GM23338 (cell line): ENCODE data around the gene HOXC12. TPM values are rescaled to one million over a fixed set of nuclear protein-coding genes. Genes with fewer than 3 reads are reported as not detected.

Experiments
- ATAC-seq: fragments of 200-7000 bp; cut with Tn5 transposase; 3 replicates; pipeline ENCODE4 v1.9.1; 2020
- DNase-seq: peaks from one replicate; pipeline ENCODE4 v3.0.0-alpha.2; 2015; ENCODE audit warnings: low spot score
- H2AFZ ChIP-seq: fragments of 200-600 bp; sonication (generic); 2 replicates; pipeline ENCODE4 v1.8.0; 2016; ENCODE audit warnings: antibody characterized with exemption, mild to moderate bottlenecking, moderate library complexity
- H3F3A ChIP-seq: fragments of 200-600 bp; sonication (generic); replicated peaks from 2 replicates; pipeline ENCODE4 v1.8.0; 2017; ENCODE audit warnings: antibody characterized with exemption, mixed run types, low read depth
- H3K27ac ChIP-seq: fragments of 200-600 bp; sonication (generic); 2 replicates; pipeline ENCODE4 v1.6.1; 2016; ENCODE audit warnings: low read depth
- H3K27me3 ChIP-seq: fragments of 200-600 bp; sonication (generic); 2 replicates; pipeline ENCODE4 v1.8.0; 2016; ENCODE audit warnings: mild to moderate bottlenecking, mixed run types, moderate library complexity; ENCODE audit not compliant: insufficient read depth
- H3K36me3 ChIP-seq: fragments of 200-600 bp; sonication (generic); 2 replicates; pipeline ENCODE4 v1.8.0; 2016; ENCODE audit warnings: mild to moderate bottlenecking; ENCODE audit not compliant: insufficient read depth
- H3K4me1 ChIP-seq: fragments of 200-600 bp; sonication (generic); 2 replicates; pipeline ENCODE4 v1.8.0; 2016; ENCODE audit warnings: mild to moderate bottlenecking, moderate library complexity; ENCODE audit not compliant: insufficient read depth
- H3K4me2 ChIP-seq: fragments of 200-600 bp; sonication (generic); 2 replicates; pipeline ENCODE4 v1.7.1; 2017; ENCODE audit warnings: mixed run types
- H3K4me3 ChIP-seq: fragments of 200-600 bp; sonication (generic); 2 replicates; pipeline ENCODE4 v1.6.1; 2016; ENCODE audit warnings: mixed run types
- H3K79me2 ChIP-seq: fragments of 200-600 bp; sonication (generic); replicated peaks from 2 replicates; pipeline ENCODE4 v1.8.0; 2017; ENCODE audit warnings: mild to moderate bottlenecking; ENCODE audit not compliant: insufficient read depth
- H3K9me2 ChIP-seq: fragments of 200-600 bp; sonication (generic); 2 replicates; pipeline ENCODE4 v1.8.0; 2017; ENCODE audit not compliant: insufficient read depth
- H4K20me1 ChIP-seq: fragments of 200-600 bp; sonication (generic); replicated peaks from 2 replicates; pipeline ENCODE4 v1.8.0; 2017; ENCODE audit warnings: mild to moderate bottlenecking; ENCODE audit not compliant: insufficient read depth
- H3K27ac Mint-ChIP-seq: 2 replicates; pipeline ENCODE4 v1.8.0; 2020; ENCODE audit warnings: inconsistent platforms, mild to moderate bottlenecking, moderate library complexity, mixed read lengths
- H3K27me3 Mint-ChIP-seq: 3 replicates; pipeline ENCODE4 v1.8.0; 2022; ENCODE audit warnings: low read depth, mild to moderate bottlenecking, moderate library complexity, mixed read lengths, inconsistent platforms; ENCODE audit not compliant: insufficient read depth, poor library complexity
- H3K36me3 Mint-ChIP-seq: 3 replicates; pipeline ENCODE4 v1.8.0; 2021; ENCODE audit warnings: low read depth, mild to moderate bottlenecking, inconsistent platforms, moderate library complexity, mixed read lengths
- H3K4me1 Mint-ChIP-seq: 3 replicates; pipeline ENCODE4 v1.8.0; 2020; ENCODE audit warnings: mild to moderate bottlenecking, inconsistent platforms, mixed read lengths
- H3K4me3 Mint-ChIP-seq: 3 replicates; pipeline ENCODE4 v1.8.0; 2021; ENCODE audit warnings: moderate library complexity, mild to moderate bottlenecking, inconsistent platforms, mixed read lengths
- H3K9me3 Mint-ChIP-seq: 3 replicates; pipeline ENCODE4 v1.8.0; 2020; ENCODE audit warnings: moderate library complexity, mild to moderate bottlenecking, inconsistent platforms, mixed read lengths
- EZH2 ChIP-seq: fragments of 200-600 bp; sonication (generic); IDR thresholded peaks from one replicate; pipeline ENCODE4 v1.8.0; 2017; ENCODE audit warnings: antibody characterized with exemption, mild to moderate bottlenecking, low read depth; ENCODE audit not compliant: unreplicated experiment
- EZH2phosphoT487 ChIP-seq: fragments of 200-600 bp; sonication (generic); IDR thresholded peaks from one replicate; pipeline ENCODE4 v1.8.1; 2018; ENCODE audit warnings: antibody characterized with exemption; ENCODE audit not compliant: unreplicated experiment
- POLR2AphosphoS5 ChIP-seq: IDR thresholded peaks from 2 replicates; pipeline ENCODE4 v1.6.1; 2016; ENCODE audit warnings: antibody characterized with exemption, low read depth
- STAT1 ChIP-seq: IDR thresholded peaks from one replicate; pipeline ENCODE4 v1.6.1; 2016; ENCODE audit warnings: antibody characterized with exemption; ENCODE audit not compliant: unreplicated experiment
- polyA plus RNA-seq: library from polyadenylated mRNA; unstranded; fragments of >200 nt; fragmentation: Nextera tagmentation; extraction: Ambion mirVana; gene quantifications from 2 replicates; pipeline ENCODE4 v1.2.1, GENCODE V29; 2016
- total RNA-seq: library from RNA; depleted of rRNA; stranded (reverse); fragments of >200 nt; shearing (Covaris generic); gene quantifications from 2 replicates; pipeline ENCODE4 v1.2.3, GENCODE V29; 2014

Gene HOXC12
- total and polyA plus RNA-seq, 2 experiments from 2014 or later = not detected

- ATAC-seq (no peak), DNase-seq (no peak)
- Histone ChIP-seq H2AFZ (no peak overlapping the region), H3K4me3 (no peak overlapping the region), H3K4me1 (peaks cover 17% of the 10 kb centered on the region), H3K9me2 (no peaks in the 10 kb centered on the region), H3K79me2 (no peaks in the 10 kb centered on the region), H3K36me3 (no peaks in the 10 kb centered on the region; the same call in 1 of the 2 replicates), H3K27me3 (peaks cover 100% of the 10 kb centered on the region), H4K20me1 (peaks cover 59% of the 10 kb centered on the region), H3K27ac (no peak overlapping the region), H3F3A (peaks cover 43% of the 10 kb centered on the region), H3K4me2 (no peak overlapping the region)
- TF ChIP-seq EZH2 (peak; percentile 15), EZH2phosphoT487 (peak; percentile 38), STAT1 (no peak)
- no peaks in the 10 kb centered on the region for H3K36me3 Mint-ChIP-seq
- peaks cover 99% of the 10 kb centered on the region for H3K27me3 Mint-ChIP-seq
- H3K4me1 Mint-ChIP-seq = peaks cover 17% of the 10 kb centered on the region
- H3K27ac Mint-ChIP-seq = no peak overlapping the region
- no peak overlapping the region for H3K4me3 Mint-ChIP-seq
- H3K9me3 Mint-ChIP-seq = no peaks in the 10 kb centered on the region; the same call in 1 of the 3 replicates
These were observed 15.0 kb downstream of the HOXC12 start for GRCh38 chr12:53969588-53970259.

GRCh38 chr12:53970451-53970850 lies 15.7 kb downstream of the HOXC12 start:
- H3K4me1 Mint-ChIP-seq = peaks cover 19% of the 10 kb centered on the region

GRCh38 chr12:53971129-53971528 lies 16.4 kb downstream of the HOXC12 start:
- no peaks in the 10 kb centered on the region; the same call in 1 of the 2 replicates for H3K36me3 ChIP-seq
- H3K27ac ChIP-seq = no peak overlapping the region
- H2AFZ ChIP-seq = no peak overlapping the region
- Mint-ChIP-seq H3K4me3 (no peak overlapping the region), H3K9me3 (no peaks in the 10 kb centered on the region; the same call in 1 of the 3 replicates), H3K36me3 (no peaks in the 10 kb centered on the region), H3K27ac (no peak overlapping the region), H3K27me3 (peaks cover 99% of the 10 kb centered on the region), H3K4me1 (peaks cover 21% of the 10 kb centered on the region)
- ATAC-seq = no peak
- no peak for TF ChIP-seq STAT1
- TF ChIP-seq EZH2phosphoT487 = no peak
- peak; percentile 79 for TF ChIP-seq EZH2
- DNase-seq = no peak
- H3K4me3 ChIP-seq = no peak overlapping the region
- H3K4me2 ChIP-seq = no peak overlapping the region
- H3K9me2 ChIP-seq = no peaks in the 10 kb centered on the region
- H3K27me3 ChIP-seq = peaks cover 100% of the 10 kb centered on the region
- H3K4me1 ChIP-seq = peaks cover 13% of the 10 kb centered on the region; the same call in 1 of the 2 replicates
- peaks cover 51% of the 10 kb centered on the region for H4K20me1 ChIP-seq
- H3K79me2 ChIP-seq = no peaks in the 10 kb centered on the region
- H3F3A ChIP-seq = peaks cover 36% of the 10 kb centered on the region

More at GRCh38 chr12:53970451-53970850, 15.7 kb downstream of the HOXC12 start:
- Histone ChIP-seq H3K79me2 (no peaks in the 10 kb centered on the region), H4K20me1 (peaks cover 52% of the 10 kb centered on the region), H3K27me3 (peaks cover 100% of the 10 kb centered on the region), H3K36me3 (no peaks in the 10 kb centered on the region; the same call in 1 of the 2 replicates), H3K27ac (no peak overlapping the region), H3K9me2 (no peaks in the 10 kb centered on the region), H3F3A (peaks cover 38% of the 10 kb centered on the region), H3K4me3 (no peak overlapping the region), H2AFZ (no peak overlapping the region), H3K4me2 (no peak overlapping the region), H3K4me1 (peaks cover 14% of the 10 kb centered on the region)
- Mint-ChIP-seq H3K9me3 (no peaks in the 10 kb centered on the region; the same call in 1 of the 3 replicates), H3K36me3 (no peaks in the 10 kb centered on the region), H3K27ac (no peak overlapping the region), H3K27me3 (peaks cover 99% of the 10 kb centered on the region), H3K4me3 (no peak overlapping the region)
- DNase-seq (no peak), ATAC-seq (no peak)
- peak; percentile 77 for TF ChIP-seq EZH2
- TF ChIP-seq POLR2AphosphoS5 = no peak
